NCI-H526 treated with DMSO at 0.1 percent for 48 hours (cell line): Measurements from ENCODE around the gene LANCL1.
"Not testable (repeated sequence)": the region's sequence is repeated elsewhere in the genome, so short reads cannot be mapped to it uniquely, and the experiment has no call there.

Experiments used
- DNase-seq: peaks from one replicate; lab custom pipeline; 2025; lab: John Stamatoyannopoulos, UW

Gene LANCL1

GRCh38 chr2:210459407-210459806, 17.2 kb downstream of the LANCL1 start:
- DNase-seq: no peak

GRCh38 chr2:210458395-210458794, 18.2 kb downstream of the LANCL1 start:
- DNase-seq: no peak

GRCh38 chr2:210456571-210456970, 20.0 kb downstream of the LANCL1 start:
- no peak for DNase-seq

GRCh38 chr2:210454336-210454735, 22.2 kb downstream of the LANCL1 start:
- no peak for DNase-seq

GRCh38 chr2:210452194-210452593, 24.4 kb downstream of the LANCL1 start:
- DNase-seq: no peak

GRCh38 chr2:210450942-210451341, 25.6 kb downstream of the LANCL1 start:
- not testable (repeated sequence) for DNase-seq

- no peak for DNase-seq
Observed at GRCh38 chr2:210445732-210446131, 30.8 kb downstream of the LANCL1 start.

GRCh38 chr2:210445116-210445707, 31.3 kb downstream of the LANCL1 start:
- DNase-seq: peak; percentile 39

GRCh38 chr2:210443527-210443926, 33.0 kb downstream of the LANCL1 start:
- DNase-seq: no peak

- no peak for DNase-seq
Observed at GRCh38 chr2:210442878-210443277, 33.7 kb downstream of the LANCL1 start.

GRCh38 chr2:210442457-210442856, 34.1 kb downstream of the LANCL1 start:
- no peak for DNase-seq

- DNase-seq: no peak
Observed at GRCh38 chr2:210440206-210440605, 36.4 kb downstream of the LANCL1 start.

- no peak for DNase-seq
Observed at GRCh38 chr2:210435439-210435838, 41.1 kb downstream of the LANCL1 start.

GRCh38 chr2:210432633-210433032, 43.9 kb downstream of the LANCL1 start:
- no peak for DNase-seq

GRCh38 chr2:210429403-210430137, 47.0 kb downstream of the LANCL1 start:
- no peak for DNase-seq

GRCh38 chr2:210428393-210429179, 48.0 kb downstream of the LANCL1 start:
- DNase-seq: no peak

GRCh38 chr2:210427309-210427708, 49.2 kb downstream of the LANCL1 start:
- DNase-seq: not testable (repeated sequence)

GRCh38 chr2:210422366-210422765, 54.2 kb downstream of the LANCL1 start:
- DNase-seq: no peak

GRCh38 chr2:210421916-210422315, 54.6 kb downstream of the LANCL1 start:
- DNase-seq: no peak

GRCh38 chr2:210412660-210413059, 63.9 kb downstream of the LANCL1 start:
- peak; percentile 3 for DNase-seq

GRCh38 chr2:210410542-210410941, 66.0 kb downstream of the LANCL1 start:
- DNase-seq: no peak

GRCh38 chr2:210399440-210400041, 77.0 kb downstream of the LANCL1 start:
- no peak for DNase-seq

GRCh38 chr2:210392469-210392881, 84.1 kb downstream of the LANCL1 start:
- DNase-seq: no peak
